Activated CD4-positive, alpha-beta memory T cell treated with anti-CD3 and anti-CD28 coated beads, Interleukin-2, amount 10 ng/mL, durations not matched to agents 7 days and 5 days (primary cell): Measurements from ENCODE around the gene VSNL1. TPM values are rescaled to one million over a fixed set of nuclear protein-coding genes. Genes with fewer than 3 reads are reported as not detected.

ENCODE experiments used
- CTCF ChIA-PET: fragments of 350-600 bp; sonication (Branson Sonifier 250); formaldehyde crosslinking; loops from one replicate; lab custom pipeline; 2021; ENCODE audit warnings: antibody characterized with exemption, inconsistent platforms; lab: Charles Lee
- POLR2A ChIA-PET: fragments of 350-600 bp; sonication (Branson Sonifier 250); formaldehyde crosslinking; loops from one replicate; lab custom pipeline; 2021; ENCODE audit warnings: antibody characterized with exemption; lab: Charles Lee
- DNase-seq: peaks from one replicate; pipeline ENCODE4 v3.0.0-alpha.2; 2020
- H3K27ac Mint-ChIP-seq: one replicate; pipeline ENCODE4 v1.8.0; 2021; ENCODE audit warnings: mild to moderate bottlenecking, mixed read lengths
- H3K27me3 Mint-ChIP-seq: one replicate; pipeline ENCODE4 v1.8.0; 2021; ENCODE audit warnings: mixed read lengths
- H3K36me3 Mint-ChIP-seq: one replicate; pipeline ENCODE4 v1.8.0; 2021; ENCODE audit warnings: low read depth, mixed read lengths
- H3K4me1 Mint-ChIP-seq: one replicate; pipeline ENCODE4 v1.8.0; 2021; ENCODE audit warnings: mixed read lengths
- H3K4me3 Mint-ChIP-seq: one replicate; pipeline ENCODE4 v1.8.0; 2021; ENCODE audit warnings: mild to moderate bottlenecking, mixed read lengths
- H3K9me3 Mint-ChIP-seq: one replicate; pipeline ENCODE4 v1.8.0; 2021; ENCODE audit warnings: mixed read lengths
- total RNA-seq, 2 experiments: library from RNA; stranded (reverse); gene quantifications; one replicate each; pipeline ENCODE4 v1.2.3, GENCODE V29; 2021

The VSNL1 gene
- total RNA-seq, 2 experiments from 2014 or later, result not detected

GRCh38 chr2:17688600-17688999 is 148.1 kb downstream of the VSNL1 start:
- H3K4me3 Mint-ChIP-seq, result no peak overlapping the region
- DNase-seq, result no peak
- H3K4me1 Mint-ChIP-seq, result no peaks in the 10 kb centered on the region
- H3K9me3 Mint-ChIP-seq, result no peaks in the 10 kb centered on the region
- H3K36me3 Mint-ChIP-seq, result peaks cover 53% of the 10 kb centered on the region
- no peak overlapping the region for H3K27ac Mint-ChIP-seq
- POLR2A ChIA-PET, result no interaction called here
- CTCF ChIA-PET, result no interaction called here
- no peaks in the 10 kb centered on the region for H3K27me3 Mint-ChIP-seq

DNA sequence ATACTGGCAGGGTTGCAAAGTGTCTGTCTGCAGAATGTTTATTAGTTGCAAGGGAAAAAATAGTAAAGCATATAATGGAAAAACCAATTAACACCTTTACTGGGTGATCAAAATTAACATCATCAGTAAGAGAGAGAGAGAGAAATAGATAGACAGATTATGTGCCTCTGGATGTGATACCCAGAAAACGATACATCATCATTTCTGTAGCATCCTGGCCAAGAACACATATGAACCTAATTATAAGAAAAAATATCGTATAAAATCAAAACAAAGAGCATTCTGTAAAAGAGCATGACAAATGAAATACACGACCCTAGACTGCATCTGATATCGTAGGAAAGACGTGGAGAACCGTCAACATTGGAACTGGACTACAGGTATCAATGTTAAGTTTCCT is 148.5 kb downstream of the VSNL1 start:
- Mint-ChIP-seq H3K9me3 (no peaks in the 10 kb centered on the region), H3K27me3 (no peaks in the 10 kb centered on the region), H3K36me3 (peaks cover 51% of the 10 kb centered on the region), H3K4me3 (no peak overlapping the region), H3K27ac (no peak overlapping the region), H3K4me1 (no peaks in the 10 kb centered on the region)
- CTCF ChIA-PET, result no interaction called here
- no peak for DNase-seq
- POLR2A ChIA-PET, result no interaction called here

- ChIA-PET CTCF (interaction anchor here (1.0 kb wide), 1 partner anchor 45 kb away, joined by 3 read pairs; no protein-coding TSS in a partner anchor), POLR2A (no interaction called here)
- Mint-ChIP-seq H3K4me1 (no peaks in the 10 kb centered on the region), H3K36me3 (peaks cover 49% of the 10 kb centered on the region), H3K27ac (no peak overlapping the region), H3K9me3 (no peaks in the 10 kb centered on the region), H3K27me3 (no peaks in the 10 kb centered on the region), H3K4me3 (no peak overlapping the region)
- no peak for DNase-seq
Measured at GRCh38 chr2:17690776-17691175, 150.3 kb downstream of the VSNL1 start.

Other genes with a start within 250 kb of the VSNL1 start
- gene RAD51AP2, start 22.3 kb upstream of the VSNL1 start, total RNA-seq, result not detected
- 10 to 100 TPM; 36.0 to 36.5 TPM for gene SMC6, start 213.1 kb downstream of the VSNL1 start, total RNA-seq
- 10 to 100 TPM; 32.2 to 38.6 TPM for gene GEN1, start 213.4 kb downstream of the VSNL1 start, total RNA-seq